Mammary epithelial cell (primary cell): ENCODE measurements around the gene IL34.

Experiments used
- EZH2 ChIP-seq: IDR thresholded peaks from 2 replicates; pipeline ENCODE4 v1.6.1; 2012; ENCODE audit warnings: low read length, inconsistent platforms, borderline replicate concordance
- TF ChIP-seq, protein P1 (sequence below), 2 donors: IDR thresholded peaks in 1 of 2; conservative IDR thresholded peaks in 1 of 2; 2 replicates each; pipeline ENCODE4 v1.5.1; 2011 to 2012; ENCODE audit warnings: inconsistent platforms in 2 of 2, low read length in 2 of 2, mild to moderate bottlenecking in 2 of 2, control low read depth in 1 of 2, low read depth in 1 of 2; ENCODE audit not compliant: insufficient read depth in 1 of 2; ENCODE audit errors: extremely low read depth in 1 of 2

DNA sequence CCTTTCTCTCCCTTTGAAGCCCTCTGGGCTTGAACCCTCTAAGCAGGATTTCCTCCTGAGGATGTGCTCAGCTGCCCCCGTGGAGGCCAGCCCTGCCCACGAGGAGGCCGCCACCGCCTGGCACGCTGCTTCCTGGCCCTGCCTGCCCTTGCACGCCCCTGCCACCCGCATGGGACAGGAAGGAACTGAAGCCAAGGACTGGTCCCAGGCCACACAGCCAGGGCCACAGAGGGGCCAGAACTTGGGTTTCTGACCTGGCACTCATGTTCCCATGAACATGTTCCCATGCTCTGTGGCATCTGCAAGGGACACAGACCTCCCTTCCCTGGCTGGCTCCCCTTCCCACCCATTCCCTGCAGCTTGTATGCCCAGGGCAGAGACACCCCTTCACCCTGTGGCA lies 63.6 kb downstream of the IL34 start:
- TF ChIP-seq EZH2, result no peak
- TF ChIP-seq, protein P1, sequence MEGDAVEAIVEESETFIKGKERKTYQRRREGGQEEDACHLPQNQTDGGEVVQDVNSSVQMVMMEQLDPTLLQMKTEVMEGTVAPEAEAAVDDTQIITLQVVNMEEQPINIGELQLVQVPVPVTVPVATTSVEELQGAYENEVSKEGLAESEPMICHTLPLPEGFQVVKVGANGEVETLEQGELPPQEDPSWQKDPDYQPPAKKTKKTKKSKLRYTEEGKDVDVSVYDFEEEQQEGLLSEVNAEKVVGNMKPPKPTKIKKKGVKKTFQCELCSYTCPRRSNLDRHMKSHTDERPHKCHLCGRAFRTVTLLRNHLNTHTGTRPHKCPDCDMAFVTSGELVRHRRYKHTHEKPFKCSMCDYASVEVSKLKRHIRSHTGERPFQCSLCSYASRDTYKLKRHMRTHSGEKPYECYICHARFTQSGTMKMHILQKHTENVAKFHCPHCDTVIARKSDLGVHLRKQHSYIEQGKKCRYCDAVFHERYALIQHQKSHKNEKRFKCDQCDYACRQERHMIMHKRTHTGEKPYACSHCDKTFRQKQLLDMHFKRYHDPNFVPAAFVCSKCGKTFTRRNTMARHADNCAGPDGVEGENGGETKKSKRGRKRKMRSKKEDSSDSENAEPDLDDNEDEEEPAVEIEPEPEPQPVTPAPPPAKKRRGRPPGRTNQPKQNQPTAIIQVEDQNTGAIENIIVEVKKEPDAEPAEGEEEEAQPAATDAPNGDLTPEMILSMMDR (conservative IDR thresholded peaks at IDR 0.05 in 1 of 2, IDR thresholded peaks at IDR 0.05 in 1 of 2; ENCODE audit: extremely low read depth in 1 of 2, insufficient read depth in 1 of 2, low read depth in 1 of 2, low read length in 2 of 2), result no peak
